GM21737 (cell line): ENCODE measurements around the gene LHFPL2.
A peak's percentile ranks its signal among the peaks of the same experiment; 100 is the strongest.

Experiments used
- ATAC-seq: cut with Tn5 transposase; IDR thresholded peaks from one replicate; pipeline ENCODE4 v1.9.1; 2021; ENCODE audit warnings: mild to moderate bottlenecking, moderate library complexity; ENCODE audit not compliant: unreplicated experiment

The LHFPL2 gene

DNA sequence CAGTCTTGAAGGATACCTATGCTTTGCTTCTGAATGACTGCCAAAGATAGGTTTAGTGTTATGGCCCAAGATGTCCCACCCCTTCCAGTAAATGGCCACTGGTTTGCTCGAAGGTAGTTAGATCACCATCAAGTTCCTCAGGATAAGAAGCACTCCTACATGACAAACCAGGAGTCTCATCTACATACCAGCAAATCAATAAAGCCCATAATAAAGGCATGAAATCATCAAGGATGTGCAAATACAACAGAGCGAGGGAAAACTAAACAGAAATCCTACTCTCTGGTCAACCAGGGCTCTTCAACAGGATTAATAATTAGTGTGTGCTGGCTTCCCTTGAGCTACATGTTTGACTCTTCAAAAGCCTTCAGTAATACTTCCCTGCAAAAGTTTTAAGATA, 141.0 kb downstream of the LHFPL2 start:
- no peak for ATAC-seq

DNA sequence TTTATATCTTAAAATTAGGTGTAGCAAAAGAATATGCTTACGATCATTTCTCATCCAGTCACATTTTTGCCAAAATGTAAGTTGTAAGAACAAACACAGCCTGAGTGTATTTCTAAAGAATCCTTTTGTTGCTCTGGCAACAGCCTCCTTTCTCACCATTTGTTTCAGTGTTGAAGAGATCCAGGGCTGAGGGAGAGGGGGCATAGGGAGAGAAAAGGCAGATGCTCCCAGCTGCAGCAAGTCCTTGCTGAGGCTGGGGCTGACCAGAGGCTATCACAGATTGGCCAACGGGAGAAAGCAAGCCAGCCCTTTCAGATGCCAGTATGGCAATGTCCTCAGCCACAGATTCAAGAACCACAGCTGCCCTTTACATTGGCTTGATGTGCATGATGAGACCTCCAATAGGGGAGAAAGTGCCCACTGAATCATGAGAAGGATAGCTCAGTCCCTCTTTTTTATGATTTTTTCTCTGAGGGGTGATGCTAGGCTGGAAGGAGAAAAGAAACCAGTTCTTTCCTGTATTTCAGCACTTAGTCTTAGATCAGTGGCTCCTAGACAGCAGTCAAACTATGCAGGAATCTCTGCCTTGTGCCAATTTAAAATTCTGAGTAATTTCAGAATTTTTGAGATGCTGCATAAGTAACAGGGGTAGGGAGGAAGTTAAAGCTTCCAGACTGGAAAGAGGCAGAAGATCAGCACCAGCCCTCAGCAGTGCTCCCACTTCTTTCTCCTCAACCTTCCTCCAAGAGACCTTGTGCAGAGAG, 142.1 kb downstream of the LHFPL2 start:
- ATAC-seq = no peak

DNA sequence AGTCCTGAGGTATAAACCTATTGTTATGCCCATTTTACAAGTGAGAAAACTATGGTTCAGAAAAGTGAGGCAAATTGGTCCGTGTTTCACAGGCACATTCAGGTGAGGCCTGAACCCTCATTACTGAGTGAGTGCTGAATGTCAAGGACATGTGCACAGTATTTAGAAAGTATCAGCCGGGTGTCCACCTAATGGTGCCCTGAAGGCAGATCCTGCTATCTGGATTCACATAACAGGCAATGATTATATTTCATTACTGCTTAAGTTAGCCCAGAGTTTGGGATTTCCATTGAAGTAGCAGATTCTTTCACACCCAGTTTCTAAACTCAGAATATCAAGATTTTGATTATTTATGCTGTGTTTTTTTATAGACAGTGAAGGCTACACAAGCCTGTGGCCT, 142.7 kb downstream of the LHFPL2 start:
- no peak for ATAC-seq

GRCh38 chr5:78504704-78505677, 143.6 kb downstream of the LHFPL2 start:
- no peak for ATAC-seq

- ATAC-seq = no peak
Observed at GRCh38 chr5:78503958-78504653, 144.5 kb downstream of the LHFPL2 start.

DNA sequence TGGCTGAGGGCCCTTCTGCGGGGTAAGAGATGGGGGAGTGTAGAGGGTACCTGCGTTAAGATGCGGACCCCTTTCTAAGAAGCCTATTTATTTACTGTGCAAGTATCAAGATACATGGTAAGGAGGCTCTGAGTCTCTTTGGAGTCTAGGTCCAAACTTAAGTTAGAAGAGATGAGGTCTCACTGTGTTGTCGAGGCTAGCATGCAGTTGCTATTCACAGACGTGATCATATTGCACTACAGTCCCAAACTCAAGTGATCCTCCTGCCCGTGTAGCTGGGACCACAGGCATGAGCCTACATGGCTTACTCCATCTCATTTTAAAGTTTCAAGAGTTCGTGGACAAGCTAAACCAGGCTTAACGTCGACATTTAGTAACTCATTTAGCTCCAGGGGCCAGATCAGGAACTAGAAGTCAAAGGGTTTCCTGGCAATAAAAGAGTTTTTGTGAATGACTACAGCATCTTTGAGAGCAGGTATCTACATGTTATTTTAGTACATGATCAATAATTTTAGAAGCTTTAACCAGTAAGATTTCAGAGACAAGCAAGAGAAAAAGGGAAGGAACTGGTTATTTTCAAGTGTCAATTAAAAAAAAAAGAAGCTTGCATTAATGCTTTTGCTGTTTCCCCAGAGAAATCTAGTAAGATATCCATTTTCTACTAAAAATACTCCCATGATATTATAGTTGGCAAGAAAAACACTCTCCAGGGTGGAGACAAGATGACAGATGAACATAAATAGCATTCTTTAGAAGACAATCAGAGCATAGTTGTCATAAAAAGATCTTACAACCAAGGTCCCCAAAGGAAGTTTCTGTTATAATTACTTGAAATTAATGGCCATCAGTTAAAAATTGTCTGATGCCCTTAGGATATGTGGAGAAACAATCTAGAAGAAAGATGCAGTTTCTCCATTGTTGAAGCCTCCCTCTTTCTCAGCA, 146.9 kb downstream of the LHFPL2 start:
- ATAC-seq = no peak

- no peak for ATAC-seq
Observed at GRCh38 chr5:78500871-78501270, 147.7 kb downstream of the LHFPL2 start.

DNA sequence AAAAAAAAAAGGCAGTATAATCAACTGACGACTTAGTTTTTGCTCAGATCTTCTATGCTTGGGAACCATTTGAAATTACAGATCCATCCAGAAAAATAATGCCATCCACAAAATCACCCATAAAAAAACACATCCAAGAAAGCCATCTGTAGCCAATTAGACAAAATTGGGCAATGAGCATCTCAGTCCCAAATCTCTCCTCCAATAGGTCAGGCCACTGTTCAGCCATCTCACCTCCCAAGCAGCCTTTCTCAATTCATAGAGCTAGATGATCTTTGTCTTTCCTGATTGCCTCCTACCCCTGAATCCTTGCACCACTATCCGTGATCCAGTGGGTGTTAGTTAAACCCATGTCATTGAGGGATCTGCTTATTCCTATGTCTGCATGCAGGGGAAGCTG, 148.5 kb downstream of the LHFPL2 start:
- ATAC-seq = no peak

DNA sequence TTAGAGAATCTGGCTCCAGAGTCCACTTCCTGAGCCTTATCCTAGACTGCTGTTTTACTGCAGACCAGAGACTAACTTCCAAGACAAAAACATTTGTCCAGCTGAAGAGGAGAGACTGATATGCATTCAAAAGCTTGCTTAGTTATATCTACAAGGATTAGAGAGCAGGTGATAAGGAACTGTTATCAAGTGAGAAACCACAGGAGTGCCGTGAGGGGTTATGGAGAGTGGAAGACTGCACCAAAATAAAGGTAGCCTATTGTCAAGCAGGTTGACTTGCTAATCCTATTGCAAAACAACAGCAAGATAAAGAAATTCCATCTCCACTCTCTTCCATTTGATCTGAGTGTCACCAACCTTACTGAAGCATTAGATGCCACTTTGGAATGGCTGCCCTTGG, 149.1 kb downstream of the LHFPL2 start:
- no peak for ATAC-seq

DNA sequence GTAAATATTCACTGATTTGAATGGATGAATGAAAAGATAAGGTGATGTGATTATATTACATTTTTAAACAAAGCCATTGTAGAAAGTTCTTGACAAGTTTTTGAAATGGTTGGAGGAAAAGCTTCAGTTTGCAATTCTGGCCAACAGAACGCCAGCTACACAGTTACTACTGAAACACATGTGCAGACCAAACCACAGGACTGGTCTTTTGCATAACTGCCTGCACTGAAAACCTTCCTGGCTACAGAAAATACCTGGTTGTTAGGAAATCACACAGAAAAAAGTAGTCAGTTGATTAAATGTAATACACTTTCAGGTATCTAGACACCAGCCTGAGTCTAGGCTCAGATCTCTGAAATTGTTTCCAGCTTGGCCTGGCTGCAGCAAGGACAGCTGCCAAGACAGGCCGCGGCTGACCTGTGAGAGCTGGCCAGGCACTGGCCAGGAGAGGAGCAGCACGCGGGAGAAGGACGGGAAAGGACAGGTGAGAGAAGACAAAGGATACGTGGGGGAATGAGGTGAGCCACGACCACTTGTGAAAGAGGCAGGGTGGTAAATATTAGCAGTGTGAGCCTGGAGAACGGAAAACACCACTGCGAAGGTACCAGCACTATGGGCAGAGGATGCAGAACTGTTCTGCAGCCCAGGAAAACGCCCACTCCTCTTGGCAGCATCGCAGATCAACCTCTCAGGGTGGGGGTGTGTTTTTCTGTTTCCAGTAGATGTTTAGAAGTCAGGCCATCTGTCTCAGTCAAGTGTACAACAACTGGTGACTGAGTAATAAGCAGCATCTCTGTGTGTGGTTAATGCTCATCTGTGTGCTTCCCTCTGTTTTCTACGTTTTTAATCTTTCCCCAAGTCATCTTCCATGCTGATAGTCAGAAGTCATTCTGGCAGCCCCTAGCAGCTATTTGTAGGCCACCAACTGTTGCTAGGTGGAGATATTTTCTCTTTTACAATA, 150.7 kb downstream of the LHFPL2 start:
- ATAC-seq = no peak

- ATAC-seq = no peak
Observed at GRCh38 chr5:78496373-78496772, 152.2 kb downstream of the LHFPL2 start.

DNA sequence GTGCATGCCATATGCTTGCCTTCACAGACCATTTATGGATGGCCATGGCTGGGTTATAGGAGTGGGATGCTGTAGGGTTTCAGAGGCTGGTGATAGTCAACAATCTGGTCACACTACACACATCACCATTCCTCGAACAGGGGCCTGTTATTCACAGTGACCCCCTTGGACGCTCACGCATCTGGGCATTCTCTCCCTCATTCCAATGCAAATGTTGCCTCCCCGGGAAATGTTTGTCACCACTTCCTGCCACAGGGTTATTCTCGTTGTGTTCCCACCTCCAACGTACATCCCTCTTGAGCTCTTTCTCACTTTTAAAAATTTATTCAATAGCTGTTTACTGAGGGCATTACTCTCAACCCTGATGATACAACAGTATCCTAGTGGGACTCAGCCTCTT, 152.8 kb downstream of the LHFPL2 start:
- no peak for ATAC-seq

GRCh38 chr5:78492650-78493049, 155.9 kb downstream of the LHFPL2 start:
- no peak for ATAC-seq

DNA sequence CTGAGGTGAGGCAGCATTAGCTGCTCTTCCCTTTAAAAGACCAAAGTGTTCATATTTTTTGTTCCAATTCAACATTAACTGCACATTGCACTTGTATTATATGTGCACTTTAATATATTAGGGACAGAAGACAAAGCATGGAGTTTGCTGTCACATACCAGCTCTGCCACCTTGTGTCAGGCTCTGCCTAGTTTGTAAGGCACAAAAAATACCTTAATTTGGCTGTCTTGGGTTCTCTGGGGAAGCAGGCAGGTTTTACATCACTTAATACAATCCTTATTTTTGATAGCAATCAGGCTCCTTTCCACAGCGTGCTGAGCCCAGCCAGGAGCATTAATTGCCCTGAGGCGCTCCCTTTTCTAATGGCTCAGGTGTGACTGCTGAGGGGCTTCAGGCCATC, 156.3 kb downstream of the LHFPL2 start:
- ATAC-seq = no peak

DNA sequence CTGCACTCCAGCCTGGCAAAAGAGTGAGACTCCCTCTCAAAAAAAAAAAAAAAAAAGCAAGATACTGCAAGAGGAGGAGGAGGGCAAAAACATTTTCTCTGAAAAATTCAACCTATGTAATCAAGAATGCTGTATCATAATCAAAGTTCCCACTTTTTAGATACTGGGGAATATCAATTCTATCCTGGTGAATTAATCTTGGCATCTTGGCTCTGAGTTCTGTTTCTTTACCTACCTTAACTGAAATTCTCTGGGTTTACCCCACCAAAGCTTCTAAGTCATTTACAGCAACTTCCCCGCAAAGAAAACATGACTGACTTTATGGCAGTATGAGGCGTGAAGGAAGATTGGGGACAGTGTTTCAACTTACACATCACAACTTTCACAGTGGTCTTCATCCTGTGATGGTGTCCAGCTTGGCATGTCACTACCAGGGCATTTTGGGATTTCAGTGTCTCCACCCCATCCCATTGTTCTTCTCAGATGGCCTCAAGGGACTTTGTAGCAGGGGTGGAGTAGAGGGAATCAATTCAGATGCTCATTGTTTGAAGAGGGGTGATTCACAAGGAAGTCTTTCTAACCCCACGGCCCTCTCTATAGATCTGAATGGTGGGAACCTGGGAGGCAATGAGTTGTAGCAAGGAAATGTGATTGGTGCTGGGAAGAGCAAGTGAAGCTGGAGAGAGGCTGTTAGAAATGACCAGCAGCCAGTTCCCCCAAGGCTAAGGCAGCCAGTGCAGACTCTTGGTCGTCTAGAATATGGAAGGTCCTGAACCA, 157.7 kb downstream of the LHFPL2 start:
- ATAC-seq = no peak

DNA sequence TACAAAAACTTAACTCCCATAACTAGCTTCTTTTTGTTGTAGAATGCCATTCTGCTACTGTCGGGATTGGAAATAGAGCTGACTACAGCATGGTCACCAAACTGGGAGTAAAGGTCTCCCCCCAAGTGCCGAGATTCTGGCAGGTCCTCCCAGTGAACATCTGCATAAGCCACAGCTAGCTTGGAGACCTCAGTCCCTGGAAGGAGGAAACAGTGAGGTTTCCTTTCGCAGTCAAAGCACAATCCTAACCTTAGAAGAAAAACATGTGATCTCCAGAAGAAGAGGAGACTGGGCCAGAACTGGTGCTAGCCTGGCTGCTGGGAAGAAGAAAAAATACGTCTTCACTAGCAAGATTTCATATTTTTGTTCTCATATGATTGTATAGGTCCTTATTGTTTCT, 160.7 kb downstream of the LHFPL2 start:
- ATAC-seq = no peak

DNA sequence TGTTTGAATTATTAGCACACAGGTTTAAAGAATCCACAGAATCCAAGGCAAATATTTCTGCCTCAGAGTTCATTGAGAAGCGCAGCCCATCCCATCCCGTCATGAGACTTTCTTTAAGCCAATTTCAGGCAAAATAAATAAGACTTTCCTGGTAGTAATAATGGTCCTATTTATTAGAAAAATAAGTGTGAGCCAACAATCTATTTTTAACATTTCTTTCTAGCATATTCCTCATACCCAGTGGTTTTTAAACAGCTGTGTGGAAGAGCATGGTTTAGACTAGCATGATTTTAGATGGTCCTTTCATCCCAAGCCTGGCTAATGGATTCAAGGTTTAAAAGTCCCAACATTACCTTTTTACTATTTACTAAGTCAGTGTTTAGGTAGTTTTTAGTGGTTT, 162.4 kb downstream of the LHFPL2 start:
- no peak for ATAC-seq

DNA sequence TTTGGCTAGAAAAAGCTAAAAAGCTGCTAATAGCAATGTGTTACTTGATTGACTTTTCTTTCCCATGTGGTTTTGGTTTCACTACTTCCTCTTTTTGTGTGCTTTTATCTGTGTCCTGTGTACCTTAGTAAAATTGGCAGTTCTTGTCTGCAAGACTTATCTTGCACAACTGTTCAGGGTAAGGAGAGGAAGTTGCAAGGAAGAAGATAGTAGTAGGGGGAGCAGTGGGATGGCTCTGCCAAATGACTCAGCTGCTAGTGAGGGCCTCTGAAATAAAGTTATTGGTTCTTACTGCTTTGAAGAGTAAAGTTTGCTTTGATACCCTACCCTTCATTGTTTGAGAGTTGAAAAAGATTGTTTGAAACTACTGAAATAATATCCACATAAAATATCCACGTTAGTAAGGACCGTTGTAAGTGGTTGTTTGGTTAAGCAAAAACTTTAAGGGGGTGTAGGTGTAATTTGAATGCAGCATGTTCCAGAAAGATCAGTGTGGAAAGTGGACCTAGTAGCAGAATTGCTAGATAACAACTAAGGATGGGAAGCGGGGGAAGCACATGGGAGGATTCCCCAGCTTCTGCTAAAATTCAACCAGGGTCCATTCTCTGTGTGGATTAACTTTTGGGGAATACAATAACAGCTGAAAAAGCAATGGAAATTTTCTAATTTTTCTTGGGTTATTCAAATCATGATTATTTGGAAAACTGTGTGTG, 164.6 kb downstream of the LHFPL2 start:
- ATAC-seq = peak; percentile 78
